Measurements from ENCODE around the gene ALDH1L1. TPM values are rescaled to one million over a fixed set of nuclear protein-coding genes. Genes with fewer than 3 reads are reported as not detected.

Gene ALDH1L1
- total and polyA plus RNA-seq, 2 of the 8 experiments (the other 6 are each of a cell fraction or from before 2014, with no cell fraction given), result 0.98 to 1.6 TPM

DNA sequence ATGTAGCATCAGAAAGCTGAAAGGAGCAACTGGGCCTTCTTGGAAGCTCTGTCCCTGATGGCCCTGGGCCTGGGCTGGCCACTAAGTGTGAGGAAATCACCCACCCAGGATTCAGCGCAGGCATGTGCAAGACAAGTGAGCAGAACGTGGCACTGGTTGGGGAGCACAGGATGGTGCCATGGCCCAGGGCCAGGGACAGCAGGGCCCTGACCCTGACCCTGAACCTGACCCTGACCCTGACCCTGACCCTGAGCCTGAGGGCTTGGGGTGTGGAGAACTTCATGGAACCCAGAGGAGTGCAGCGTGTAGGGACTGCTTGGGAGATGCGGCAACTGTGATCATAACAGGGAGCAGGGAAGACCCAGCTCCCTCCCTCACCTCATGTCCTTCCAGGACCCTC, 5.9 kb upstream of the ALDH1L1 start:
- Histone ChIP-seq H4K5ac (ENCODE audit: insufficient read length, low read depth, low read length) (no peak overlapping the region), H2BK15ac (ENCODE audit: low read length) (no peak overlapping the region), H2AFZ (ENCODE audit: low read length) (no peak overlapping the region), H3K23ac (ENCODE audit: insufficient read length) (no peak overlapping the region), H3K4ac (replicated peaks; ENCODE audit: insufficient read length, low read depth, low read length) (no peak overlapping the region), H3K9ac (replicated peaks in 1 of 4; ENCODE audit: extremely low read depth in 1 of 4, low read depth in 3 of 4, low read length in 3 of 4) (no peak overlapping the region), H2AK5ac (ENCODE audit: low read depth, low read length) (no peak overlapping the region), H3K79me1 (ENCODE audit: low read depth, low read length) (no peaks in the 10 kb centered on the region), H2BK12ac (ENCODE audit: low read depth, low read length) (no peak overlapping the region), H4K20me1 (replicated peaks in 1 of 2; ENCODE audit: control insufficient read depth in 1 of 2, insufficient read depth in 2 of 2, low read length in 2 of 2) (no peaks in the 10 kb centered on the region), H3K4me1 (replicated peaks in 1 of 4; ENCODE audit: control insufficient read depth in 3 of 4, insufficient read depth in 4 of 4, low read length in 3 of 4) (peaks cover 0 to under 1% (median 0%) of the 10 kb centered on the region in 4 experiments; a peak in 1 of 7 replicates), H4K8ac (ENCODE audit: extremely low read depth, insufficient read depth, low read length) (no peak overlapping the region), H3K36me3 (ENCODE audit: control insufficient read depth in 2 of 4, insufficient read depth in 4 of 4, low read length in 3 of 4) (no peaks in the 10 kb centered on the region), H2BK20ac (ENCODE audit: low read length) (no peak overlapping the region), H3K27ac (ENCODE audit: low read depth, low read length) (no peak overlapping the region), H3K56ac (replicated peaks; ENCODE audit: insufficient read length, low read depth, low read length) (no peak overlapping the region), H3K4me2 (ENCODE audit: insufficient read depth in 1 of 2, low read depth in 2 of 2, low read length in 2 of 2) (no peak overlapping the region), H4K91ac (replicated peaks; ENCODE audit: insufficient read length, low read length) (no peak overlapping the region), H3K27me3 (replicated peaks in 1 of 4; ENCODE audit: control insufficient read depth in 3 of 4, extremely low read depth in 1 of 4, insufficient read depth in 3 of 4, low read length in 3 of 4) (peaks cover 2 to 13% (median 8%) of the 10 kb centered on the region in 4 experiments), H2BK5ac (ENCODE audit: low read depth, low read length) (no peak overlapping the region), H3K9me3 (ENCODE audit: insufficient read depth in 2 of 2, low read depth in 1 of 2, low read length in 1 of 2) (no peaks in the 10 kb centered on the region), H3K18ac (ENCODE audit: extremely low read depth, low read length) (no peak overlapping the region), H3K23me2 (ENCODE audit: low read depth, low read length) (no peaks in the 10 kb centered on the region), H3K79me2 (ENCODE audit: control insufficient read depth in 1 of 2, insufficient read depth in 2 of 2, low read length in 2 of 2) (no peaks in the 10 kb centered on the region), H3K14ac (ENCODE audit: insufficient read length) (no peak overlapping the region), H2BK120ac (replicated peaks; ENCODE audit: low read depth, low read length) (no peak overlapping the region), H3K4me3 (ENCODE audit: extremely low read depth in 1 of 4, insufficient read depth in 2 of 4, low read depth in 3 of 4, low read length in 4 of 4) (no peak overlapping the region)
- DNase-seq (ENCODE audit: low read depth in 1 of 2, low spot score in 2 of 2) (no peak), FAIRE-seq (no peak)
- whole genome bisulfite sequencing, 2 experiments (ENCODE audit: extremely low coverage in 1 of 2, insufficient coverage in 1 of 2, insufficient read length in 1 of 2, insufficient replicate concordance in 2 of 2, low coverage in 1 of 2, low lambda C conversion rate in 2 of 2, missing lambda C conversion rate in 1 of 2), result 94% methylated on average over 4 of the region's 4 CpGs; no CpG with 5 or more reads in 1 of the 2 experiments
- ChIA-PET POLR2A (ENCODE audit: partially characterized antibody) (no interaction called here), CTCF (ENCODE audit: partially characterized antibody) (interaction anchor here (0.7 to 2.0 kb wide), 4 partner anchors 11 to 204 kb away, joined by 3 to 12 read pairs (median 4); no protein-coding TSS in a partner anchor)
- TF ChIP-seq TAF7 (optimal IDR thresholded peaks at IDR 0.05; ENCODE audit: borderline replicate concordance, low read depth, low read length) (no peak), MAFK (IDR thresholded peaks at IDR 0.05; ENCODE audit: low read depth, low read length) (no peak), TAF1 (IDR thresholded peaks at IDR 0.05; ENCODE audit: low read depth, low read length) (no peak)
